PC-9 (cell line): ENCODE data around the gene ARPC4. TPM values are rescaled to one million over a fixed set of nuclear protein-coding genes. Genes with fewer than 3 reads are reported as not detected.

ENCODE experiments used
- BruUV-seq: library from RNA; stranded (reverse); fragments of 400-500 nt; replicated peaks from 2 replicates; lab custom pipeline; 2021; lab: Mats Ljungman, UMichigan
- CTCF ChIA-PET: fragments of 300-600 bp; sonication (Branson Sonifier 250); formaldehyde crosslinking; loops from one replicate; lab custom pipeline; 2022; ENCODE audit warnings: antibody characterized with exemption; lab: Charles Lee
- POLR2A ChIA-PET: fragments of 300-600 bp; sonication (Branson Sonifier 250); formaldehyde crosslinking; loops from one replicate; lab custom pipeline; 2022; ENCODE audit warnings: antibody characterized with exemption; ENCODE audit not compliant: unreplicated experiment; lab: Charles Lee
- DNase-seq, 2 experiments: peaks; one replicate each; pipeline versions ENCODE4 v3.0.0 to v3.0.0-alpha.2; 2015 to 2022; ENCODE audit warnings: mixed read lengths in 1 of 2
- H2AFZ ChIP-seq: fragments of 200-600 bp; sonication (generic); 2 replicates; pipeline ENCODE4 v1.8.1; 2017; ENCODE audit warnings: antibody characterized with exemption
- H3F3A ChIP-seq: fragments of 200-600 bp; sonication (generic); 2 replicates; pipeline ENCODE4 v1.8.1; 2017; ENCODE audit warnings: antibody characterized with exemption, mild to moderate bottlenecking, low read depth; ENCODE audit not compliant: insufficient read depth
- H3K27ac ChIP-seq: fragments of 200-600 bp; sonication (generic); 2 replicates; pipeline ENCODE4 v1.6.1; 2016; ENCODE audit warnings: mixed run types
- H3K27me3 ChIP-seq: fragments of 200-600 bp; sonication (generic); 2 replicates; pipeline ENCODE4 v1.6.1; 2016; ENCODE audit warnings: low read depth, mixed run types; ENCODE audit not compliant: insufficient read depth
- H3K36me3 ChIP-seq: fragments of 200-600 bp; sonication (generic); 2 replicates; pipeline ENCODE4 v1.6.1; 2016; ENCODE audit warnings: low read depth, mixed run types
- H3K4me1 ChIP-seq: fragments of 200-600 bp; sonication (generic); replicated peaks from 2 replicates; pipeline ENCODE4 v1.6.1; 2016; ENCODE audit warnings: mixed run types; ENCODE audit not compliant: insufficient read depth
- H3K4me2 ChIP-seq: fragments of 200-600 bp; sonication (generic); 2 replicates; pipeline ENCODE4 v1.6.1; 2017; ENCODE audit warnings: mixed run types
- H3K4me3 ChIP-seq: fragments of 200-600 bp; sonication (generic); 2 replicates; pipeline ENCODE4 v1.6.1; 2016; ENCODE audit warnings: mixed run types
- H3K79me2 ChIP-seq: fragments of 200-600 bp; sonication (generic); 2 replicates; pipeline ENCODE4 v1.6.1; 2017; ENCODE audit warnings: low read depth, mixed run types
- H3K9me2 ChIP-seq: fragments of 200-600 bp; sonication (generic); 2 replicates; pipeline ENCODE4 v1.8.1; 2017; ENCODE audit warnings: mild to moderate bottlenecking; ENCODE audit not compliant: insufficient read depth
- H3K9me3 ChIP-seq: fragments of 200-600 bp; sonication (generic); 2 replicates; pipeline ENCODE4 v1.8.1; 2016; ENCODE audit warnings: low read depth; ENCODE audit not compliant: insufficient read depth
- H4K20me1 ChIP-seq: fragments of 200-600 bp; sonication (generic); 2 replicates; pipeline ENCODE4 v1.8.1; 2017; ENCODE audit not compliant: insufficient read depth
- EZH2 ChIP-seq: fragments of 200-600 bp; sonication (generic); IDR thresholded peaks from 2 replicates; pipeline ENCODE4 v1.8.0; 2017; ENCODE audit warnings: antibody characterized with exemption, low read depth
- intact Hi-C: fragments of 100-400 bp; cut with micrococcal nuclease; formaldehyde crosslinking; loops from one replicate; pipeline ENCODE4 v1.10.0; 2022; ENCODE audit not compliant: unreplicated experiment
- total RNA-seq: library from RNA; stranded (reverse); gene quantifications from 2 replicates; pipeline ENCODE4 v1.2.3, GENCODE V29; 2021
- TF ChIP-seq, protein P1 (sequence below): fragments of 200-600 bp; sonication (generic); conservative IDR thresholded peaks from 2 replicates; pipeline ENCODE4 v1.6.1; 2017; ENCODE audit warnings: mixed run types, antibody characterized with exemption, mild to moderate bottlenecking, moderate library complexity

ARPC4 gene
- total RNA-seq, 1 experiment from 2014 or later: 127 TPM

DNA sequence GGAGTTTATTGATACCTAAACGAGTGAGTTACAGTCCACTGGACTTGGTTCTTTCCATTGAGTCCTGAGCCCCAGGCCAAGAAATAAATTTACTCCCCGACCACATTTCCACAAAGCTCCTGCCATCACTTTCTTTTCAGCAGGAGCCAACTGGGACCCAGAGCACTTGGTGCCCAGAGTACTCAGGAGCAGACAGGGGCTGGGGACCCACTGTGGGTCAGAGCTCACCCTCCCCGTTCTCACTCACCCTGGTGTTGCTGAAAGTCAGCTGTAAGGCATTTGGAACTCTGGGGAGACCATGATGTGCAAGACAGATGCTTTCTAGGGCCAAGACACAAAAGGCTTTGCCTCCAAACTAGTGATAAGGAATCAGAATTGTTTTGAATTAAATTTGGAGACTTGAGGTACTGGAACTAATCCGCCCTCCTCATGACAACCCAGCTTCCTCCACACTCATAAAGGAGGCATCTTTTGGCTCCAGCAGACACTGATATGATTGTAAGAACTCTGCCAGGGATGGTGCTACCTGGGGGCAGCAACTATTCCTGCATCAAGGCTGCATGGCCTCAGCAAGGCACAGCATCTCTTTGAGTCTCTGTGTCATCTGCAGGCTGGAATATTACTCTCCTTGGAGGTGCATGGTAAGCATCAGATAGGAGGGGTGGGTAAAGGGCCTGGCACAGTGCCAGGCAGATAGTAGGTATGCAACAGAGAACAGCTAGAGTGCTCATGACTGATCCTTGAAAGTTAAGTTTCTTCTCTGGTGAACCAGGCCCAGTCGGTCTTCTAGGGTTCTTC, 15.8 kb upstream of the ARPC4 start:
- Histone ChIP-seq H3K4me3 (no peak overlapping the region), H3K4me2 (no peak overlapping the region), H3K36me3 (no peaks in the 10 kb centered on the region), H3K79me2 (no peaks in the 10 kb centered on the region), H3K4me1 (no peaks in the 10 kb centered on the region), H2AFZ (no peak overlapping the region), H3F3A (peaks cover 7% of the 10 kb centered on the region; the same call in 1 of the 2 replicates), H4K20me1 (no peaks in the 10 kb centered on the region; the same call in 1 of the 2 replicates), H3K9me3 (no peaks in the 10 kb centered on the region), H3K27me3 (no peaks in the 10 kb centered on the region), H3K27ac (no peak overlapping the region), H3K9me2 (no peaks in the 10 kb centered on the region)
- POLR2A ChIA-PET: no interaction called here
- TF ChIP-seq, protein P1, sequence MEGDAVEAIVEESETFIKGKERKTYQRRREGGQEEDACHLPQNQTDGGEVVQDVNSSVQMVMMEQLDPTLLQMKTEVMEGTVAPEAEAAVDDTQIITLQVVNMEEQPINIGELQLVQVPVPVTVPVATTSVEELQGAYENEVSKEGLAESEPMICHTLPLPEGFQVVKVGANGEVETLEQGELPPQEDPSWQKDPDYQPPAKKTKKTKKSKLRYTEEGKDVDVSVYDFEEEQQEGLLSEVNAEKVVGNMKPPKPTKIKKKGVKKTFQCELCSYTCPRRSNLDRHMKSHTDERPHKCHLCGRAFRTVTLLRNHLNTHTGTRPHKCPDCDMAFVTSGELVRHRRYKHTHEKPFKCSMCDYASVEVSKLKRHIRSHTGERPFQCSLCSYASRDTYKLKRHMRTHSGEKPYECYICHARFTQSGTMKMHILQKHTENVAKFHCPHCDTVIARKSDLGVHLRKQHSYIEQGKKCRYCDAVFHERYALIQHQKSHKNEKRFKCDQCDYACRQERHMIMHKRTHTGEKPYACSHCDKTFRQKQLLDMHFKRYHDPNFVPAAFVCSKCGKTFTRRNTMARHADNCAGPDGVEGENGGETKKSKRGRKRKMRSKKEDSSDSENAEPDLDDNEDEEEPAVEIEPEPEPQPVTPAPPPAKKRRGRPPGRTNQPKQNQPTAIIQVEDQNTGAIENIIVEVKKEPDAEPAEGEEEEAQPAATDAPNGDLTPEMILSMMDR: no peak
- TF ChIP-seq EZH2: no peak
- CTCF ChIA-PET: interaction anchor here (0.6 kb wide), 1 partner anchor 516 kb away, joined by 4 read pairs; no protein-coding TSS in a partner anchor
- intact Hi-C loops: no loop called here
- BruUV-seq: no TSS peak
- DNase-seq: no peak

DNA sequence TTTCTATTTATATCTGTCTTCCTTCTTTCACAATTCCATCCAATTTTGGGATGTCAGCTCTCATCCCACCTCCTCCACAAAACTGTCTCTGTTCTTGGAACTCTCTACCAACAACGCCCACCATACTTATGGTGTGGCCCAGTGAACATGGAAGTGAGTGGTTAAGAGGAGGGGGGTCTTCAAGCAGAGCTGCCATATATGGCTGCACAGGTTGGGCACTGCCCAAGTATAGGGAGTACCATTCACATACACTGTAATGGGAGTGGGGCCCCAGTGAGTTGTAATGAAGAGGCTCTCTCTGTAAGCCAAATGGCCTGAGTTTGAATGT, 15.2 kb upstream of the ARPC4 start:
- Histone ChIP-seq H3K27ac (no peak overlapping the region), H3F3A (peaks cover 4% of the 10 kb centered on the region; the same call in 1 of the 2 replicates), H3K9me2 (no peaks in the 10 kb centered on the region), H3K27me3 (no peaks in the 10 kb centered on the region), H3K4me3 (no peak overlapping the region), H3K79me2 (no peaks in the 10 kb centered on the region), H4K20me1 (no peaks in the 10 kb centered on the region; the same call in 1 of the 2 replicates), H3K9me3 (no peaks in the 10 kb centered on the region), H3K4me1 (no peaks in the 10 kb centered on the region), H3K36me3 (no peaks in the 10 kb centered on the region), H3K4me2 (no peak overlapping the region), H2AFZ (no peak overlapping the region)
- TF ChIP-seq EZH2: no peak
- TF ChIP-seq, protein P1: no peak
- no peak for DNase-seq
- POLR2A ChIA-PET: no interaction called here
- intact Hi-C loops: no loop called here
- BruUV-seq: no TSS peak
- CTCF ChIA-PET: interaction anchor here (0.6 kb wide), 1 partner anchor 515 kb away, joined by 4 read pairs; no protein-coding TSS in a partner anchor

DNA sequence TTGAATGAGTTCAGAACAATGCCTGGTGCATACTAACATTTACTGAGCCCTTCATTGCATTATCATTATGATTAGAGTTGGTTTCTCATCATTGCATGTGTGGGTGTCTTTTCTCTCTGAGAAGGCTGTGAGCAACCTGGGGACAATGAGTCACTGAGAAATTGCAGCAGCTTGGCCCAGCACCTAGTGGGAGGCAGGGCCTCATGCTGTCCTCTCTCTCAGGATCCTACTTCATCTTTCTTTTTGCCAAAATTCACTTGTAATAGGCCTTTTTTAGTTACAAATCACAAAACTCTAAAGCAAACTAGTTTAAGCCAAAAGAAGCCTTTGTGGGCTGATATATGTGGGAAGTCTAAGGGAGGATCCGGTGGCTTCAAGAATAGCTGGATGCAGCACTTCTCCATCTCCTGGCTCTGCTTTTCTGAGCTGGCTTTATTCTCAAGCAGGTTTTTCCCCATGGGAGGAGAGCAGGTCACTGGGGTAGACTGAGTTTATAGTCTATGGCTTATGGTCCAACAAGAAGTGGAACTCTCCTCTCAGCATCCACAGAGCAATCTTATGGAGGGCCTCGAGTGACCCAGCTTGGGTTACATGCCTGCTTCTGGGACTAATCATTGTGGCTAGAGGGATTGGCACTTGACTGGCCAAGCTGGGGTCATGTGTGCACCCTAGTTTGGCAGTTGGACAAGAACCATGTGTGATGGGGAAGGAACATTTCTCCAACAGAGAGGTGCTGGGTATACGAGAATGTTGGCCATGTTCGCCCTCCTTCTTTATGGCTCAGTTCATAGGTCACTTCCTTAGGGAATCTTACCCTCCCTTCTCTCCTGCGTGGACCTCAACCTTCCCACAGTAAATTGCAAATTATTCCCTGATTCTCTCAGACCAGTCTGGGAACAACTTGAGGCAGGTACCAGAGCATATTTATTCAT, 14.5 kb upstream of the ARPC4 start:
- no peaks in the 10 kb centered on the region for H3K4me1 ChIP-seq
- no peak for TF ChIP-seq EZH2
- TF ChIP-seq, protein P1: no peak
- no peaks in the 10 kb centered on the region; the same call in 1 of the 2 replicates for H4K20me1 ChIP-seq
- no peaks in the 10 kb centered on the region for H3K36me3 ChIP-seq
- DNase-seq: no peak
- intact Hi-C loops: no loop called here
- H3K4me2 ChIP-seq: no peak overlapping the region
- no peaks in the 10 kb centered on the region for H3K79me2 ChIP-seq
- no peak overlapping the region for H3K4me3 ChIP-seq
- no peaks in the 10 kb centered on the region for H3K9me2 ChIP-seq
- H3K27ac ChIP-seq: no peak overlapping the region
- no TSS peak for BruUV-seq
- ChIA-PET CTCF (no interaction called here), POLR2A (no interaction called here)
- H3K9me3 ChIP-seq: no peaks in the 10 kb centered on the region
- 0 out of 2 replicates have a peak, but pooled peaks cover 3% of the 10 kb centered on the region for H3F3A ChIP-seq
- H2AFZ ChIP-seq: no peak overlapping the region
- H3K27me3 ChIP-seq: no peaks in the 10 kb centered on the region
